HG03354 (cell line): ENCODE data around the gene TXN2.
"Not testable (repeated sequence)": the region's sequence is repeated elsewhere in the genome, so short reads cannot be mapped to it uniquely, and the experiment has no call there.

Experiments
- ATAC-seq: cut with Tn5 transposase; IDR thresholded peaks from one replicate; pipeline ENCODE4 v1.9.1; 2021; ENCODE audit warnings: mild to moderate bottlenecking; ENCODE audit not compliant: unreplicated experiment, poor library complexity, severe bottlenecking

TXN2 gene

DNA sequence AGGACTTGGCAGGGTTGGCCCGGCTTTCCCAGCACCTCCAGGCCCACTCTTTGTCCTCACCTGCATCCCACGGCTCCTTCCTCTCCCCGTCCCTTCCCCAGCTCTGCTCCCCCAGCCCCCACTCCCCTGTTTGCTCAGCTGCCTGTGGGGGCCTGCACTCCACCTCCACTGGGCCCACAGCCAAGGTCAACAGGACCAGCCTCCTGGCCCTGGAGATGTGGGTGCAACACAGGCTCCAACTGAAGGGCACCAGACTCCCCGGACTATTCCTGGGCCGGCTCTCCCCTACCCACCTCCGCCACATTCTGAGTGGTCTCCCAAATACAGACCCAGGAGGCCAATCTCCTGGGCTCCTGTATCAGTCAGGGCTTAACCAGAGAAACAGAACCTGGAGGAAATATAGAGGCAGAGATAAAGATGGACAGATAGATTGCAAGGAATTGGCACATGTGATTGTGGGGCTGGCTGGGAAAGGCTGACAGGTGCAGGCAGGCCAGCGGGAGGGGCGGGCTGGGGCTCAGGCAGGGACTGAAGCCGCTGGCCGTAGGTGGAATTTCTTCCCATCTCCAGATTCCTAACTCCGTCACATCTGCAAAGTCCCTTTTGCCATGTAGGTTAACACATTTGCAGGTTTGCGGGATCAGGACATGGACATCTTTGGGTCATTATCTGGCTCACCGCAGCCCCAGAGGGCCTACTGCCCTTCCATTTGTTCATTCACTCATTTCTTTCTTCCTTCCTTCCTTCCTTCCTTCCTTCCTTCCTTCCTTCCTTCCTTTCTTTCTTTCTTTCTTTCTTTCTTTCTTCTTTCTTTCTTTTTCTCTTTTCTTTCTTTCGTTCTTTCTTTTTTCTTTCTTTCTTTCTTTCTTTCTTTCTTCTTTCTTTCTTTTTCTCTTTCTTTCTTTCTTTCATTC, 47.9 kb downstream of the TXN2 start:
- ATAC-seq: no peak

DNA sequence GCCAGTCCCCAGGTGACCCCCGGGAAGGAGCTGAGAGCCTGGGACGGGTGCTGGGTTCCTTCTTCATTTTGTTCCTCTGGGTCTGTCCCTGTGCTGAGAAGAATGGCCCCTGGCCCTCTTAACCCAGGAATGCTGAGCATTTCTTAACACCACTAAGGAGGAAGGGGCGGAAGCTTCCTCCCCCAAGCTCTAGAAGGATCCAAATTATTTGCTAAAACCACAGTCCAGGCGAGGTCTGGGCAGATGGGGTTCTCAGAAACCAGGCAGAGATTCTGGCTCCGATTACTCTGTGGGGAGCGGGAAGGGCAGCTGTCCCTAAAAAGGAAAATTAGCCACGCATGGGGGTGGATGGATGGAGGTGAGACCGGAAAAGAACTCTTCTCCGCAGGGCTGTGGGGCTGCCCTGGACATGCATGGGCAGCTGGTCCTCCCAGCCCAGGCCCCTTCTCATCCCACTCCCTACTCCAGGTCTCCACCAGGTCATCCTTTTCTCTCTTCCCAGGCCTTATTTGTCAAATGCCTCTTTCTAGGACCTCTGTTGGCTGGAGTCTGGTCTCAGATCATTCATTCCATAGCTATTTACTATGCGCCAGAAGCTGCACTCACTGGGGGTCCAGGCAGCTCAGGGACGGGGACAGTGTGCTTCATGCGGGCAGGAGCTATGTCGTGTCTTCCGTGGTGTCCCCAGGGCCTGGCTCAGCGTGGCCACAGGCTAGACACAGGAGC, 48.7 kb downstream of the TXN2 start:
- ATAC-seq: no peak

DNA sequence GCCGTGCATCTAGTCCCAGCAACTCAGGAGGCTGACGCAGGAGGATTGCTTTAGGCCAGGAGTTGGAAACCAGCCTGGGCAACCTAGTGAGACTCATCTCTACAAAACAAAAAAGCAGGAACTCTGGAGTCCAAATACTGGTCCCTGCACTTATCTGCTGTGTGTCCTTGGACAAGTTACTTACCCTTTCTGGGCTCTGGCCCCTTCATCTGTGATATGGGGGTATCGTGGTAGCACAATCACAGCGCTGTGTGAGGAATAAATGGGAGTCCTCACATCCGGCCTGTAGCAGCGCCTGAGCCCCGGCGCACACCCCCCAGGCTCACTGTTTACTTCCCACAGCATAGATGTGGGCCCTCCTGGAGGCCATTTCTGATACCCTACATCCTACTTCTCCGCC, 49.5 kb downstream of the TXN2 start:
- no peak for ATAC-seq

DNA sequence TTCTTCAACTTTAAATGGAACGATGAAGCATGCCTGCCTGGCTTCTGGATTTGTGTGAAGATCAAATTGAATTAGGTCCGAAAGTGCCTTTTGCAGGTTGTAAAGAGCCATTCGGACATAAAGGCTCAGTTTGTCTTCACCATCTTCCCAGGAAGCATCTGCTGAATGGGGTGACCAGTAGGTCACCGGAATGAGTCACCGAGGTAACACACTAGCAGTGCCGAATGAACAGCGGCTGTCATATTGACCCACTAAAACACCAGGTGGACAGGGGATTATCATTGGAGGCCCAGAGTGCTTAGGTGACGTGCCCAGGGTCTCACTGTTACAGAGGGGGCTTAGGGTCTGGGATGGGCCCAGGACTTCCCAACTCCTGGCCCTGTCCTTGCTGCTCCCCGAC, 50.6 kb downstream of the TXN2 start:
- no peak for ATAC-seq

DNA sequence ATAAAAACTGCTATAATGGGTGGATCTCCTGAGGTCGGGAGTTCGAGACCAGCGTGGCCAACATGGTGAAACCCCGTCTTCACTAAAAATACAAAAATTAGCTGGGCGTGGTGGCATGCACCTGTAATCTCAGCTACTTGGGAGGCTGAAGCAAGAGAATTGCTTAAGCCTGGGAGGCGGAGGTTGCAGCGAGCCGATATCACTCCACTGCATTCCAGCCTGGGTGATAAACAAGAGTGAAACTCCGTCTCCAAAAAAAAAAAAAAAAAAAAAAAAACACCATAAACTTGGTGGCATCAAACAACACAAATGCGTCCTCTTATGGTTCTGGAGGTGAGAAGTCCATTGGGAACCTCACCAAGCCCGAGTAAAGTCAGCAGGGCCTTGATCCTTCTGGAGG, 53.5 kb downstream of the TXN2 start:
- not testable (repeated sequence) for ATAC-seq

DNA sequence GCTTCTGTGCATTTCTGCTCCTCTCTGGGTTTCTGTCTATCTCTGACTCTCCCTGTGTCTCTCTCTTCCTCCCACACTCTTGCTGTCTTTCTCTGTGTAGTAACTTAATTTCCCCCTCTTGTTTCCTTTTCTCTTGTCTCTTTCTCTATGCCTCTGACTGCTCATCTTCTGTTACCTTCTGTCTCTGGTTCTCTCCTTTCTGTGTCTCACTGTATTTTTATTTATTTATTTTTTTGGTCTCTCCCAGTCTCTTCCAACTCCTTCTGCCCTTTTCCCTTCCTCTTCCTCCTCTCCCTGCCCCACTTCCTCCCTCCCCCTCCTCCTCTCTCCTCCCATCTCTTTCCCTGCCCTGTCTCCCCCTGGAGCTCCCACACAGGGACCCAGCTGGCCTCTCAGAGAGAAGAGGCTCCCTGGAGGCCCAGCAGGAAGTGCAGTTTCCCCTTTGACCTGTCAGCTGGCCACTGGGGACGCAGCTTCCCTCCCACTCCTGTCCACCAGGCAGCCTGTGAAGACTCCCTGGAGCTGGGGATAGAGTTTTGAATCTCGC, 55.4 kb downstream of the TXN2 start:
- ATAC-seq: no peak

DNA sequence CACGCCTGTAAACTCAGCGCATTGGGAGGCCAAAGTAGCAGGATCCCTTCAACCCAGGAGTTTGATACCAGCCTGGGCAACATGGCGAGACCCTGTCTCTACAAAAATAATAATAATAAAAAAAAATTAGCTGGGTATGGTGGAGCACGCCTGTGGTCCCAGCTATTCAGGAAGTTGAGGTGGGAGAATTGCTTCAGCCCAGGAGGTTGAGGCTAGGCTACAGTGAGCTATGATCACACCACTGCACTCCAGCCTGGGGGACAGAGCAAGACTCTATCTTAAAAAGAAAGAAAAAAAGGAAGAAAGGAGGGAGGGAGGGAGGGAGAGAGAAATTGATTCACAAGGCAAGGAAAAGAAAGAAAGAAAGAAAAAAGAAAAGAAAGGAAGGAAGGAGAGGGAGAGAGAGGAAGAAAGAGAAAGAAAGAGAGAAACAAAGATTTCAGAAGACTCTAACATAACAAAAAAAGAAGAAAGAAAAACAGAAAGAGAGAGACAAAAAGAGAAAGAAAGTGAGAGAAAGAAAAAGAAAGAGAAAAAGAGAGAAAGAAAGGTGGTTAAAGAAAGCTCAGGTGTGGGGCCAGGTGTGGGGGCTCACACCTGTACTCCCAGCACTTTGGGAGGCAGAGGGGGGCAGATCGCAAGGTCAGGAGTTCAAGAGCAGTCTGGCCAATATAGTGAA, 56.4 kb downstream of the TXN2 start:
- no peak for ATAC-seq

DNA sequence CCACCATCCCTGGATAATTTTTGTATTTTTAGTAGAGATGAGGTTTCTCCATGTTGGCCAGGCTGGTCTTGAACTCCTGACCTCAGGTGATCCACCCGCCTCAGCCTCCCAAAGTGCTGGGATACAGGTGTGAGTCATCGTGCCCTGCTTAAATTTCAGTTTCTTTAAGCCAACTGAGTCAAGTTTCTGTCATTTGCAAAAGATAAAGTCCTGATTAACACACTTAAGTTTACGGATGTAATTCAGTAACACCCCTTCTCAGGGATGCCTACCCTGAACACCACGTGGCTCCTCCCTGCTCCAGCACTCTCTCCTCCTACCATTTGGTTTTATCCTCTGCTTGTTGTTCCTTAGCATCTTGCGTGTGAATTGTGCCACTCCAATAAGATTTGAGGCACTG, 57.0 kb downstream of the TXN2 start:
- not testable (repeated sequence) for ATAC-seq

DNA sequence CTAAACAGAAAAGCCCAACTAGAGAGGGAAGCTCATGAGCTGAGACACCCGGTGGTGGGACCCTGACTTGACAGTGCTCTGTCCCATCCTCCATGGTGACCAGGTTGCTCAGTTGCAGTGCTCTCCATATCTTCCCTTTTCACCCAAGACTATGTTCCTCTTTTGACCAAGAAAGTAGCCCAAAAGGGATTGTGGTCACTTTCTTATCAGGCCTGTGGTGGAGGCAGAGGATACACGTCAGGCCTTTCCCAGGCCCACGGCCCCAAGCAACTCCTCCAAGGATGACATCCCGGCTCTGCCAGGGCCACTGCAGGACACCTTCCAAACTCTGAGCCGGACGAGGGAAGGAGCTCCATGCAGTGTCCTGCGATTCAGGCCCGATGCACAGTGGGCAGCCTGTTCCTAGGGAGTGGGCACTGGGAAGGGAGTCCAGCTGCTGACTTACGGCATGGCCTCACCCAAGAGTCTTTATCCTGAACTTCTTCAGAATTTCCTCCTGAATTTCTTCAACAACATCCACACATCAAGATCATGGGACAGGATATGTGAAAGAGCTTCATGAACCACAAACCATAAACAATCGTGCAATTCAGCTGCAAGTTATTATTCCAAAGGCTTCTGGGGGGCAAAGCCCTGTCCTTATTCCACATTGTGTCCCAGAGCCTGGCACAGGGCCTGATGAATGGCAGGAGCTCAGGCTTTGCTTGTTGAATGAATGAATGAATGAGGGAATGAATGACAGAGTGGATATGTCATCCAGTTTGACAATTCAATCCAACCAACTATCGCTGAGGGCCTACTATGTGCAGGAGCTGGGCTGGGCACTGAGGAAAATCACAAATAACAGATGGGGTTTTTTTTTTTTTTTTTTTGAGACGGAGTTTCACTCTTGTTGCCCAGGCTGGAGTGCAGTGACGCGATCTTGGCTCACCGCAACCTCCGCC, 57.7 kb downstream of the TXN2 start:
- ATAC-seq: no peak

DNA sequence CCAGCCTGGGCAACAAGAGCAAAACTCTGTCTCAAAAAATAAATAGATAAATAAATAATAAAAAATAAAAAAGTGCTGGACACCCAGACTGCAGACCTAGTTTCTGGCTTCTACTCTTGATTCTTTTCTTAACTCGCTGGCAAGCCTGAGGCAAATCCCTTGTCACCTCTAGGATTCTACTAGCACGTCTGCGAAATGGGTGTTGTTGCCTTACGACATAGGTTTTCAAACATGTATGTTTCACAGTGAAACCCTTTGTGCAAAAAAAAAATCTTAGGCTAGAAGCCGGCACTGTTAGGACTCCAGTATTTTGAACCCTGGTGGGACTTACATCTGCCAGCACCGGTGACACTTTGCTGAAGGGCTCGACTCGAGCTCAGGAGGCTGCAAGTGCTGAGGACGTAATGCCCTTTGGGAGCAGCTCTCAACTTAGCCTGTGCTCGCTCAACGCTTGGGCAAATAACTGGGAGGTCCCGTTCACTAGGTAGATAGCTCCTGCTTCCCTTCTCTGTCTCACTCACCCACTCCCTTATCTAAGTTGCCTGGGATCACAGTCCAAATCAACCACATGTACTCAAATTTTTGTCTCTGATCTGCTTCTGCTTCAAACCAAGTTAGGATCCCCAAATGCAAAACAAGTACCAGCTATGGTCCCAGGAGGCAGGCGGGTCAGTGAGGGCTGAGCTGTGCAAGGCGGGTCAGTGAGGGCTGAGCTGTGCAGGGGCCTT, 59.0 kb downstream of the TXN2 start:
- no peak for ATAC-seq

DNA sequence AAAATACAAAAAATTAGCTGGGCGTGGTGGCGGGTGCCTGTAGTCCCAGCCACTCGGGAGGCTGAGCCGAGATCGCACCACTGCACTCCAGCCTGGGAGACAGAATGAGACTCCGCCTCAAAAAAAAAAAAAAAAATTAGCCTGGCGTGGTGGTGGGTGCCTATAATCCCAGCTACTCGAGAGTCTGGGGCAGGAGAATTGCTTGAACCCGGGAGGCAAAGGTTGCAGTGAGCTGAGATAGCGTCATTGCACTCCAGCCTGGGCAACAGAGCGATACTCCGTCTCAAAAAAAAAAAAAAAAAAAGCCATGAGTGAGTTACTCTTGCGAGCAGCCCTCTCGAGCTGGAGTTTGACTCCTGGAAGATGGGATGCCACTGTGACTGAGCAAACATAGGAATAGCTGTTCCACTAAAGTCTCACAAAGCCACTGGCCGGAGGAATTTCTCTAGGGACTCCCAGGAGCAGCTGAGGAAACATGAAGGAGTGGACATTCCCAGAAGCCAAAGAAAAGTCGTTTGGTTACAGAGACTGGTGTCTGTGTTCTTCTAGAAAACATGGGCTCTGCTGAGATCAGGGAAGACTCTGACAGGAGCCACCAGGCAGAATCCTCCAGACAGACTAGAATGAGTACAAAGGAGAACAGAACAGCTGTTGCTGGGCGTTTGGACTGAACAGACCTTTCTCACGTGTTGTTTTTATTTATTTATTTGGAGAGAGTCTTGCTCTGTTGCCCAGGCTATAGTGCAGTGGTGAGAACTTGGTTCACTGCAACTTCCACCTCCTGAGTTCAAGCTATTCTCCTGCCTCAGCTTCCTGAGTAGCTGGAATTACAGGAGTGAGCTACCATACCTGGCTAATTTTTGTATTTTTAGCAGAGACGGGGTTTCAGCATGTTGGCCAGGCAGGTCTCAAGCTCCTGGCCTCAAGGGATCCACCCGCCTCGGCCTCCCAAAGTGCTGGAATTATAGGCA, 61.2 kb downstream of the TXN2 start:
- no peak for ATAC-seq

DNA sequence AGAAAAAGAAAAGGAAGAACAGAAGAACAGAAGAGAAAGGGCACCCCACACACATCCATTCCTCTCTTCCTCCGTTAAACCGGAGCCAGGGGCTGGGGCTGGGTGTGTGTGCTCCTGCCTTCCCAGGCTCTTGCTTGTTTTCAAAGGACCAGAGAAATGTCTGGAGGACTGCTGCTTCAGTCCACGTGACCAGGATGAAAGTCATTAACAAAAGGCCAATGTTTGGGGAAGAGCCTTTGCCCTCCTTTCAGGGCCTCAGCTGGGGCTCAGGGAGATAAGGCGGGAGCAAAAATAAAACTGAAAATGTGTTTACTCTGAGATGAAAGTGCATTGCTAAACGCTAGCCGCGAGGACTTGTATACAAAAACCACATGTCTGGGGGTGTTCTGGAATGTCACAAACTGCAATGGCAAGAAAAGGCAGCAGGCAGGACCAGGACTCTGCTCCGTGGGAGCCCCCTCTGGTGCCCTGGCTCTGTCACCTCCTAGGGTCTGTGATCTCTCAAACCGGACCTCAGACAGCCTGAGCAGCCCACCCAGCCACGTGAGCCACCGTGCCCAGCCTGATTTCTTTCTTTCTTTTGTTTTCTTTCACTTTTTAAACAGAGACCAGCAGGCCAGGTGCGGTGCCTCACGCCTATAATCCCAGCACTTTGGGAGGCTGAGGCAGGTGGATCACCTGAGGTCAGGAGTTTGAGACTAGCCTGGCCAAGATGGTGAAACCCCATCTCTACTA, 62.1 kb downstream of the TXN2 start:
- ATAC-seq: no peak

DNA sequence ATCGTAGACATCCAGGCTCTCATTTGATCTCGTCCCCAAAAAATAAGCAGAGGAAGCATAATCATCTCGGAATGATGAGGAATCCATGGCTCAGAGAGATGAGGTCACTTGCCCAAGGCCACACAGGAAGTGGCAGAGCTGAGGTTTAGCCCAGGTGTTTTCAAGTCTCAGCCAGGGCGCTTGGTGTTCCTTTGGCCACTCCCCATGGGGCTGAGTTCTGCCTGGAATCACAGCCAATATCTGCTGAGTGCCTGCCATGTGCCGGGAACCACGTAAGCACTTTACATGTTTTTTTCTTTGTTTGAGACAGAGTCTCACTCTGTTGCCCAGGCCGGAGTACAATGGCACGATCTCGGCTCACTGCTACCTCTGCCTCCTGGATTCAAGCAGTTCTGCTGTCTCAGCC, 64.2 kb downstream of the TXN2 start:
- no peak for ATAC-seq
